Ovary (tissue), 3 donors: ENCODE data around the gene KDSR.
A peak's percentile ranks its signal among the peaks of the same experiment; 100 is the strongest.

Experiments used
- CTCF ChIP-seq, 3 donors: fragments of 450-650 bp in 2 of 3; fragments of 200-600 bp in 1 of 3; IDR thresholded peaks; one replicate each; pipeline versions ENCODE4 v1.5.1 to v1.8.0; 2016 to 2022; ENCODE audit warnings: antibody characterized with exemption in 3 of 3, mild to moderate bottlenecking in 1 of 3
- EP300 ChIP-seq: sonication (generic); formaldehyde crosslinking; IDR thresholded peaks from one replicate; pipeline ENCODE4 v1.6.1; 2017; ENCODE audit warnings: antibody characterized with exemption
- POLR2A ChIP-seq: fragments of 450-650 bp; IDR thresholded peaks from one replicate; pipeline ENCODE4 v1.6.1; 2017; ENCODE audit warnings: antibody characterized with exemption, mild to moderate bottlenecking, moderate library complexity
- donor health status: DM: no; HTN: no; CAD: no.

GRCh38 chr18:63367053-63367953 is at the start of gene KDSR:
- no peak for TF ChIP-seq CTCF (IDR thresholded peaks at IDR 0.05)
- TF ChIP-seq POLR2A: peak; percentile 88
- TF ChIP-seq EP300: no peak
